Measurements from ENCODE around the gene GALNTL6. TPM values are rescaled to one million over a fixed set of nuclear protein-coding genes. Genes with fewer than 3 reads are reported as not detected.

GALNTL6 gene
- total and polyA plus RNA-seq, 2 of the 4 experiments (the other 2 are of a cell fraction) = under 0.01 TPM; not detected in 1

GRCh38 chr4:172619798-172620197, 806.6 kb downstream of the GALNTL6 start:
- CTCF ChIA-PET = no interaction called here
- H3K79me1 ChIP-seq (ENCODE audit: low read depth in 1 of 2, low read length in 2 of 2) = no peaks in the 10 kb centered on the region

More at GRCh38 chr4:172619798-172620197, 806.6 kb downstream of the GALNTL6 start:
- no peak overlapping the region for H4K5ac ChIP-seq (ENCODE audit: low read depth, low read length)
- H2BK5ac ChIP-seq (ENCODE audit: low read depth, low read length, poor library complexity, severe bottlenecking) = no peak overlapping the region
- no peak overlapping the region for H2BK120ac ChIP-seq (ENCODE audit: low read depth, low read length)
- ATAC-seq (ENCODE audit: low read depth) (no peak), DNase-seq (no peak)
- no peak overlapping the region for H3K9ac ChIP-seq (ENCODE audit: low read depth, low read length)
- no TSS peak for BruUV-seq (replicated peaks)
- WGBS, 2 experiments (ENCODE audit: extremely low coverage in 2 of 2, insufficient read length in 1 of 2) = no CpG with 5 or more reads among the region's 2 CpGs
- H3K27me3 ChIP-seq (ENCODE audit: control insufficient read depth, insufficient read depth, low read length) = no peaks in the 10 kb centered on the region
- no peak overlapping the region for H2AK5ac ChIP-seq (ENCODE audit: low read depth, low read length)
- no peak overlapping the region for H2AK9ac ChIP-seq (replicated peaks; ENCODE audit: low read depth, low read length, poor library complexity)
- POLR2A ChIA-PET (ENCODE audit: unreplicated experiment) = no interaction called here
- no peak overlapping the region for H4K8ac ChIP-seq (ENCODE audit: low read depth in 2 of 2, low read length in 2 of 2)
- no peak overlapping the region for H2BK20ac ChIP-seq (ENCODE audit: low read depth, low read length)
- TF ChIP-seq BHLHE40 (IDR thresholded peaks at IDR 0.05; ENCODE audit: low read depth, low read length) (no peak), SMC3 (IDR thresholded peaks at IDR 0.05; ENCODE audit: low read depth, low read length) (no peak), NFE2L2 (IDR thresholded peaks at IDR 0.05; ENCODE audit: low read depth, low read length) (no peak), USF2 (IDR thresholded peaks at IDR 0.05; ENCODE audit: low read depth, low read length) (no peak), RAD21 (IDR thresholded peaks at IDR 0.05; ENCODE audit: low read length) (no peak), MXI1 (IDR thresholded peaks at IDR 0.05; ENCODE audit: borderline replicate concordance, low read depth, low read length) (no peak), POLR2A (IDR thresholded peaks at IDR 0.05; ENCODE audit: low read depth, low read length) (no peak), CEBPB (IDR thresholded peaks at IDR 0.05; ENCODE audit: low read depth, low read length) (no peak), CTCF (conservative IDR thresholded peaks at IDR 0.05; ENCODE audit: low read depth, low read length) (no peak)
- no peak overlapping the region for H3K14ac ChIP-seq (replicated peaks; ENCODE audit: low read depth, low read length)
- dilution Hi-C loops (cut with HindIII; ENCODE audit: low sequenced_read_pairs, unreplicated experiment) = no loop called here
- in situ Hi-C loops (cut with MboI; ENCODE audit: low sequenced_read_pairs) = no loop called here
- H3K23ac ChIP-seq (ENCODE audit: low read depth, low read length) = no peak overlapping the region
- H2BK15ac ChIP-seq (ENCODE audit: low read depth, low read length) = no peak overlapping the region
- intact Hi-C loops (cut with micrococcal nuclease) = no loop called here
- no peak overlapping the region for H3K27ac ChIP-seq (ENCODE audit: insufficient read depth, low read length)
- H2AFZ ChIP-seq (replicated peaks; ENCODE audit: low read length, poor library complexity) = no peak overlapping the region
- H4K20me1 ChIP-seq (ENCODE audit: insufficient read depth, low read length) = no peaks in the 10 kb centered on the region
- H3K4me1 ChIP-seq (ENCODE audit: control insufficient read depth, insufficient read depth, low read length) = no peaks in the 10 kb centered on the region
- no peak overlapping the region for H3K4ac ChIP-seq (ENCODE audit: low read depth, low read length)
- H3K9me1 ChIP-seq (ENCODE audit: insufficient read depth, low read length) = no peaks in the 10 kb centered on the region
- no peaks in the 10 kb centered on the region for H3K36me3 ChIP-seq (ENCODE audit: control insufficient read depth, insufficient read depth, low read length)
- no peak overlapping the region for H3K56ac ChIP-seq (ENCODE audit: extremely low read depth, insufficient read depth, low read length)
- H3K4me2 ChIP-seq (ENCODE audit: low read depth, low read length) = no peak overlapping the region
- no peaks in the 10 kb centered on the region; the same call in 1 of the 2 replicates for H3K9me3 ChIP-seq (ENCODE audit: control insufficient read depth, insufficient read depth, low read length)
- H4K91ac ChIP-seq (ENCODE audit: insufficient read depth, low read depth, low read length) = no peak overlapping the region
- H3K4me3 ChIP-seq (ENCODE audit: insufficient read depth, low read depth, low read length) = no peak overlapping the region
- no peak overlapping the region for H3K18ac ChIP-seq (ENCODE audit: low read depth, low read length)
